Measurements from ENCODE around the gene GPR158. TPM values are rescaled to one million over a fixed set of nuclear protein-coding genes. Genes with fewer than 3 reads are reported as not detected.

Gene GPR158
- total RNA-seq, 1 experiment from 2014 or later = 12.2 TPM

DNA sequence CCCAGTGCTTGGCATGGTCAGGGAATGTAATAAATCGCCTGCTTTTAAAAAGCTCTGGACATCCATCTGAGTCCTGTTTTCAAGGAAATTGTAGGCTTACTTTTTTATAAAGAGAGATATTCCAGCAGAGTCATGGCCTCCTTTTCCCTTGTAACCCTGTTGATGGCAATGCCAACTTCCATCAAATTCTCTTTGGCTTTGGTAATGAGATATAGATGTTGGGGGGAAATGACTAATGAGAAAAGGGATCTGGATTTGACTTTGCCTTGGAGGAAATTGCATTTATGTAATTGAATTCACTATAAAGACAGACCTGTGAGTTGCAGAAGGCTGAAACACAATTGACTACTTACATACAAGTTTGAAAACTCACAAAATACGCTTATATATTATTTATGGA is 347.5 kb downstream of the GPR158 start:
- H3K9me3 ChIP-seq (ENCODE audit: insufficient read depth, low read depth) = no peaks in the 10 kb centered on the region
- H3K27me3 ChIP-seq (ENCODE audit: insufficient read depth, low read depth) = no peaks in the 10 kb centered on the region
- BruUV-seq (replicated peaks) = no TSS peak
- H3K36me3 ChIP-seq (ENCODE audit: low read depth) = no peaks in the 10 kb centered on the region
- H4K20me1 ChIP-seq (ENCODE audit: insufficient read depth) = no peaks in the 10 kb centered on the region
- H3K9me2 ChIP-seq (ENCODE audit: insufficient read depth) = no peaks in the 10 kb centered on the region
- TF ChIP-seq EZH2 (IDR thresholded peaks at IDR 0.05; ENCODE audit: low read depth) = no peak
- no peak for TF ChIP-seq CTCF (conservative IDR thresholded peaks at IDR 0.05)
- DNase-seq = no peak
- POLR2A ChIA-PET (ENCODE audit: unreplicated experiment) = no interaction called here
- CTCF ChIA-PET = no interaction called here
- H3K4me1 ChIP-seq (replicated peaks; ENCODE audit: insufficient read depth) = no peaks in the 10 kb centered on the region
- H2AFZ ChIP-seq = no peak overlapping the region
- no peaks in the 10 kb centered on the region for H3K79me2 ChIP-seq (ENCODE audit: low read depth)
- intact Hi-C loops (cut with micrococcal nuclease; ENCODE audit: unreplicated experiment) = no loop called here
- no peaks in the 10 kb centered on the region for H3F3A ChIP-seq (ENCODE audit: insufficient read depth, low read depth)
- H3K4me3 ChIP-seq = no peak overlapping the region
- H3K4me2 ChIP-seq = no peak overlapping the region
- H3K27ac ChIP-seq = no peak overlapping the region

DNA sequence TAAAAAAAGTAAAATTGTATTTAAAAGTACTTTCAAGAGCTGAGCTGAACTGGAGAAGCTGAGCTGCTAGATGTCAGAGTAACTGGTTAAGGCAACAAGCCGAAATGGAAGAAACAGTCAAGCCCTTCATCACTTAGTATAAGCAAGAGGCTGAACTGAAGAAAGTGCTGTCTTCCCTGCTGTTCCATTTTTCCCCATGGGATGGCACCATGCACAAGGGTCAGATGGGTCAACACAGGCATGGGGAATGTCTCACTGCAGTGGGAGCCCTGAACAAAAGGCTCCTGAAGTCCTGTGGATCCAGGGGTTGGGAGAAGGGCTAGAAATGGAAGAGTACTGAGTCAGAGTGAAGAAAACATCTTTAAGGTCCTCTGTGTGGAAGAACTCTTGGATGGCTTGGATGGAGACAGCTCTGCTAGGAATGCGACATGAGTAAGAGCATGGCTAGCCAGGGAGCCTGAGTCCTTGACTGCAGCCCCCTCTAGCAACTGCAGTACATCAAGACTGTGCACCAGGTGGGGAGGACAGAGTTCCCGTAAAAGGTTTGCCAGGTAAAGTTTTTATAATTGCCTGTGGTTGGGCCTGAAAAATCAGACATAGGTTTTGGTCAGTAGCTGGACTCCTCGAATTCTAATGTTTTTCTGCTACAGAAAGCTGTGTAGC is 348.3 kb downstream of the GPR158 start:
- H3K9me2 ChIP-seq (ENCODE audit: insufficient read depth) = no peaks in the 10 kb centered on the region
- no peaks in the 10 kb centered on the region for H3K9me3 ChIP-seq (ENCODE audit: insufficient read depth, low read depth)
- no TSS peak for BruUV-seq (replicated peaks)
- TF ChIP-seq CTCF (conservative IDR thresholded peaks at IDR 0.05) (no peak), EZH2 (IDR thresholded peaks at IDR 0.05; ENCODE audit: low read depth) (no peak)
- POLR2A ChIA-PET (ENCODE audit: unreplicated experiment) = no interaction called here
- H3K36me3 ChIP-seq (ENCODE audit: low read depth) = no peaks in the 10 kb centered on the region
- DNase-seq = no peak
- no peak overlapping the region for H3K27ac ChIP-seq
- H4K20me1 ChIP-seq (ENCODE audit: insufficient read depth) = no peaks in the 10 kb centered on the region
- no peaks in the 10 kb centered on the region for H3K27me3 ChIP-seq (ENCODE audit: insufficient read depth, low read depth)
- H2AFZ ChIP-seq = no peak overlapping the region
- H3K4me3 ChIP-seq = no peak overlapping the region
- H3K79me2 ChIP-seq (ENCODE audit: low read depth) = no peaks in the 10 kb centered on the region
- H3K4me2 ChIP-seq = no peak overlapping the region
- no peaks in the 10 kb centered on the region for H3K4me1 ChIP-seq (replicated peaks; ENCODE audit: insufficient read depth)
- no peaks in the 10 kb centered on the region for H3F3A ChIP-seq (ENCODE audit: insufficient read depth, low read depth)
- intact Hi-C loops (cut with micrococcal nuclease; ENCODE audit: unreplicated experiment) = no loop called here
- CTCF ChIA-PET = no interaction called here

- Histone ChIP-seq H3F3A (ENCODE audit: insufficient read depth, low read depth) (no peaks in the 10 kb centered on the region), H3K9me2 (ENCODE audit: insufficient read depth) (no peaks in the 10 kb centered on the region), H3K4me1 (replicated peaks; ENCODE audit: insufficient read depth) (no peaks in the 10 kb centered on the region), H3K79me2 (ENCODE audit: low read depth) (no peaks in the 10 kb centered on the region), H3K4me3 (no peak overlapping the region), H3K4me2 (no peak overlapping the region), H3K9me3 (ENCODE audit: insufficient read depth, low read depth) (no peaks in the 10 kb centered on the region), H2AFZ (no peak overlapping the region), H3K36me3 (ENCODE audit: low read depth) (no peaks in the 10 kb centered on the region), H3K27ac (no peak overlapping the region), H3K27me3 (ENCODE audit: insufficient read depth, low read depth) (no peaks in the 10 kb centered on the region), H4K20me1 (ENCODE audit: insufficient read depth) (no peaks in the 10 kb centered on the region)
- no TSS peak for BruUV-seq (replicated peaks)
- intact Hi-C loops (cut with micrococcal nuclease; ENCODE audit: unreplicated experiment) = no loop called here
- TF ChIP-seq CTCF (conservative IDR thresholded peaks at IDR 0.05) (no peak), EZH2 (IDR thresholded peaks at IDR 0.05; ENCODE audit: low read depth) (no peak)
- ChIA-PET POLR2A (ENCODE audit: unreplicated experiment) (no interaction called here), CTCF (no interaction called here)
- DNase-seq = no peak
Observed at GRCh38 chr10:25530306-25530705, 355.5 kb downstream of the GPR158 start.
